ENCODE results near the gene CPNE5.

GRCh38 chr6:36728289-36729160 is 110.7 kb downstream of the CPNE5 start:
- no peak for TF ChIP-seq CTCF (IDR thresholded peaks at IDR 0.05)
- TF ChIP-seq POLR2AphosphoS5 (IDR thresholded peaks at IDR 0.05; ENCODE audit: low read depth, low read length) = no peak
- TF ChIP-seq REST (IDR thresholded peaks at IDR 0.05; ENCODE audit: low read depth, low read length) = no peak
- no peak for TF ChIP-seq YY1 (IDR thresholded peaks at IDR 0.05; ENCODE audit: low read depth)
